Neural progenitor cell (in vitro differentiated cells): Measurements from ENCODE around the gene SMARCE1. TPM values are rescaled to one million over a fixed set of nuclear protein-coding genes. Genes with fewer than 3 reads are reported as not detected.
A peak's percentile ranks its signal among the peaks of the same experiment; 100 is the strongest.

ENCODE experiments used
- DNase-seq: peaks from one replicate; pipeline ENCODE4 v3.0.0-alpha.2; 2016; ENCODE audit warnings: low spot score
- H2AFZ ChIP-seq: fragments of 200-600 bp; sonication (generic); replicated peaks from 2 replicates; pipeline ENCODE4 v1.6.1; 2016; ENCODE audit warnings: antibody characterized with exemption
- H3F3A ChIP-seq: fragments of 200-600 bp; sonication (generic); 2 replicates; pipeline ENCODE4 v1.6.1; 2016; ENCODE audit warnings: antibody characterized with exemption, low read depth
- H3K27ac ChIP-seq: fragments of 200-600 bp; sonication (generic); 2 replicates; pipeline ENCODE4 v1.5.1; 2016; ENCODE audit warnings: mild to moderate bottlenecking
- H3K27me3 ChIP-seq: fragments of 200-600 bp; sonication (generic); 2 replicates; pipeline ENCODE4 v1.6.1; 2016; ENCODE audit warnings: mild to moderate bottlenecking, moderate library complexity
- H3K36me3 ChIP-seq: fragments of 200-600 bp; sonication (generic); 2 replicates; pipeline ENCODE4 v1.5.1; 2016
- H3K4me1 ChIP-seq: fragments of 200-600 bp; sonication (generic); 2 replicates; pipeline ENCODE4 v1.6.1; 2016; ENCODE audit warnings: mixed run types
- H3K4me2 ChIP-seq: fragments of 200-600 bp; sonication (generic); 2 replicates; pipeline ENCODE4 v1.6.1; 2016
- H3K4me3 ChIP-seq: fragments of 200-600 bp; sonication (generic); 2 replicates; pipeline ENCODE4 v1.5.1; 2016
- H3K79me2 ChIP-seq: fragments of 200-600 bp; sonication (generic); 2 replicates; pipeline ENCODE4 v1.6.1; 2016; ENCODE audit warnings: low read depth
- H3K9ac ChIP-seq: fragments of 200-600 bp; sonication (generic); 2 replicates; pipeline ENCODE4 v1.6.1; 2016
- H3K9me3 ChIP-seq: fragments of 200-600 bp; sonication (generic); 2 replicates; pipeline ENCODE4 v1.5.1; 2016; ENCODE audit warnings: low read depth
- H4K20me1 ChIP-seq: fragments of 200-600 bp; sonication (generic); 2 replicates; pipeline ENCODE4 v1.6.1; 2016; ENCODE audit warnings: low read depth
- H3K27ac Mint-ChIP-seq: 3 replicates; pipeline ENCODE4 v1.8.0; 2021; ENCODE audit warnings: mixed read lengths
- H3K27me3 Mint-ChIP-seq: 2 replicates; pipeline ENCODE4 v1.8.0; 2022; ENCODE audit warnings: low read depth, mild to moderate bottlenecking, inconsistent platforms, moderate library complexity, mixed read lengths; ENCODE audit not compliant: insufficient read depth
- H3K36me3 Mint-ChIP-seq: 3 replicates; pipeline ENCODE4 v1.8.0; 2021; ENCODE audit warnings: mixed read lengths
- H3K4me1 Mint-ChIP-seq: 3 replicates; pipeline ENCODE4 v1.8.0; 2021; ENCODE audit warnings: mixed read lengths
- H3K4me3 Mint-ChIP-seq: 3 replicates; pipeline ENCODE4 v1.8.0; 2021; ENCODE audit warnings: mild to moderate bottlenecking, moderate library complexity, mixed read lengths
- H3K9me3 Mint-ChIP-seq: 3 replicates; pipeline ENCODE4 v1.8.0; 2020; ENCODE audit warnings: mixed read lengths
- CTCF ChIP-seq: fragments of 200-600 bp; sonication (generic); IDR thresholded peaks from 2 replicates; pipeline ENCODE4 v1.5.1; 2017; ENCODE audit warnings: antibody characterized with exemption, mild to moderate bottlenecking
- EZH2 ChIP-seq: fragments of 200-600 bp; sonication (generic); IDR thresholded peaks from 2 replicates; pipeline ENCODE4 v1.6.1; 2017; ENCODE audit warnings: antibody characterized with exemption, mild to moderate bottlenecking, moderate library complexity
- EZH2phosphoT487 ChIP-seq: fragments of 200-600 bp; sonication (generic); IDR thresholded peaks from 2 replicates; pipeline ENCODE4 v1.6.1; 2017; ENCODE audit warnings: antibody characterized with exemption
- total RNA-seq: library from RNA; depleted of rRNA; stranded (reverse); fragments of >200 nt; gene quantifications from 2 replicates; pipeline ENCODE4 v1.2.3, GENCODE V29; 2015; ENCODE audit warnings: low replicate concordance

Gene SMARCE1
- total RNA-seq, 1 donor from 2014 or later, result 237 TPM

- peaks cover 20% of the 10 kb centered on the region for H3K4me1 Mint-ChIP-seq
- H3K27ac Mint-ChIP-seq, result no peak overlapping the region
- H3K9ac ChIP-seq, result peak overlapping the region; percentile 21
- no peak overlapping the region for H2AFZ ChIP-seq
- H3K36me3 ChIP-seq, result peaks cover 26% of the 10 kb centered on the region
- no peak for DNase-seq
- no peaks in the 10 kb centered on the region for H3K27me3 ChIP-seq
- H3K36me3 Mint-ChIP-seq, result peaks cover 18% of the 10 kb centered on the region
- H3K4me2 ChIP-seq, result peak overlapping the region; percentile 80
- no peaks in the 10 kb centered on the region for H3K9me3 ChIP-seq
- H3K4me3 ChIP-seq, result peak overlapping the region; percentile 87
- H3K9me3 Mint-ChIP-seq, result no peaks in the 10 kb centered on the region
- H3F3A ChIP-seq, result peaks cover 16% of the 10 kb centered on the region
- peaks cover 24% of the 10 kb centered on the region for H3K4me1 ChIP-seq
- H3K79me2 ChIP-seq, result peaks cover 74% of the 10 kb centered on the region
- H3K27ac ChIP-seq, result no peak overlapping the region
- peak overlapping the region; percentile 56 for H3K4me3 Mint-ChIP-seq
- peaks cover 3% of the 10 kb centered on the region for H3K27me3 Mint-ChIP-seq
- TF ChIP-seq EZH2phosphoT487 (no peak), EZH2 (no peak), CTCF (no peak)
- peaks cover 63% of the 10 kb centered on the region for H4K20me1 ChIP-seq
These were observed 2.3 kb downstream of the SMARCE1 start for GRCh38 chr17:40645291-40645690.

GRCh38 chr17:40637931-40638330, 9.7 kb downstream of the SMARCE1 start:
- Mint-ChIP-seq H3K9me3 (no peaks in the 10 kb centered on the region), H3K4me1 (no peaks in the 10 kb centered on the region), H3K4me3 (no peak overlapping the region), H3K36me3 (peaks cover 35% of the 10 kb centered on the region), H3K27me3 (no peaks in the 10 kb centered on the region), H3K27ac (no peak overlapping the region)
- Histone ChIP-seq H3K79me2 (peaks cover 53% of the 10 kb centered on the region), H3K9ac (no peak overlapping the region), H3K9me3 (no peaks in the 10 kb centered on the region), H3F3A (no peaks in the 10 kb centered on the region), H3K27ac (no peak overlapping the region), H3K4me1 (no peaks in the 10 kb centered on the region), H3K27me3 (no peaks in the 10 kb centered on the region), H4K20me1 (peaks cover 56% of the 10 kb centered on the region), H3K36me3 (peaks cover 54% of the 10 kb centered on the region), H3K4me2 (no peak overlapping the region), H2AFZ (no peak overlapping the region), H3K4me3 (no peak overlapping the region)
- no peak for DNase-seq
- no peak for TF ChIP-seq CTCF
- no peak for TF ChIP-seq EZH2
- no peak for TF ChIP-seq EZH2phosphoT487

GRCh38 chr17:40633871-40634270, 13.7 kb downstream of the SMARCE1 start:
- no peaks in the 10 kb centered on the region for H3F3A ChIP-seq
- peaks cover 65% of the 10 kb centered on the region for H3K36me3 ChIP-seq
- no peaks in the 10 kb centered on the region for H3K4me1 ChIP-seq
- no peak overlapping the region for H2AFZ ChIP-seq
- no peak overlapping the region for H3K4me3 Mint-ChIP-seq
- H3K27ac Mint-ChIP-seq, result no peak overlapping the region
- no peak overlapping the region for H3K27ac ChIP-seq
- peaks cover 19% of the 10 kb centered on the region for H4K20me1 ChIP-seq
- H3K27me3 ChIP-seq, result no peaks in the 10 kb centered on the region
- H3K79me2 ChIP-seq, result peaks cover 12% of the 10 kb centered on the region
- no peak for DNase-seq
- H3K36me3 Mint-ChIP-seq, result peaks cover 28% of the 10 kb centered on the region
- no peaks in the 10 kb centered on the region for H3K9me3 ChIP-seq
- H3K27me3 Mint-ChIP-seq, result no peaks in the 10 kb centered on the region
- no peak overlapping the region for H3K4me3 ChIP-seq
- TF ChIP-seq EZH2, result no peak
- TF ChIP-seq CTCF, result no peak
- TF ChIP-seq EZH2phosphoT487, result no peak
- H3K4me2 ChIP-seq, result no peak overlapping the region
- no peaks in the 10 kb centered on the region for H3K9me3 Mint-ChIP-seq
- no peak overlapping the region for H3K9ac ChIP-seq
- no peaks in the 10 kb centered on the region for H3K4me1 Mint-ChIP-seq
